SK-N-SH (cell line): Measurements from ENCODE around the gene MED29. TPM values are rescaled to one million over a fixed set of nuclear protein-coding genes. Genes with fewer than 3 reads are reported as not detected.

Experiments used
- CTCF ChIA-PET: fragments of 300-600, 350-600 bp; formaldehyde crosslinking; extraction: SDS; loops from one replicate; lab custom pipeline; 2021; lab: Yijun Ruan, JAX
- POLR2A ChIA-PET: fragments of 350-600 bp; sonication (Branson Sonifier 250); formaldehyde crosslinking; extraction: SDS; loops from one replicate; lab custom pipeline; 2020; ENCODE audit warnings: antibody characterized with exemption, inconsistent platforms; lab: Yijun Ruan, JAX
- DNase-seq: peaks from one replicate; pipeline ENCODE4 v3.0.0; 2012
- H2AFZ ChIP-seq: fragments of 200-600 bp; sonication (generic); 2 replicates; pipeline ENCODE4 v1.8.1; 2016; ENCODE audit warnings: antibody characterized with exemption, mild to moderate bottlenecking, low read depth
- H3F3A ChIP-seq: fragments of 200-600 bp; sonication (generic); replicated peaks from 2 replicates; pipeline ENCODE3; 2016; ENCODE audit warnings: antibody characterized with exemption, mild to moderate bottlenecking; ENCODE audit not compliant: insufficient read depth
- H3K27ac ChIP-seq, 2 experiments: fragments of 200-500 bp in 1 of 2; fragments of 200-600 bp in 1 of 2; sonication (Bioruptor generic) in 1 of 2; sonication (generic), shearing (Covaris generic) in 1 of 2; 2 replicates each; pipeline versions ENCODE4 v1.5.1 to v1.6.1; 2014 to 2016; ENCODE audit warnings: low read depth in 2 of 2, inconsistent platforms in 1 of 2, low read length in 1 of 2, mild to moderate bottlenecking in 1 of 2, mixed read lengths in 1 of 2
- H3K27me3 ChIP-seq: fragments of 200-600 bp; sonication (generic), shearing (Covaris generic); 2 replicates; pipeline ENCODE4 v1.6.1; 2016; ENCODE audit warnings: mixed run types; ENCODE audit not compliant: insufficient read depth
- H3K36me3 ChIP-seq, 2 experiments: fragments of 200-500 bp in 1 of 2; fragments of 200-600 bp in 1 of 2; sonication (Bioruptor generic) in 1 of 2; sonication (generic) in 1 of 2; replicated peaks in 1 of 2; 2 replicates each; pipeline versions ENCODE3 to v1.5.1; 2014 to 2016; ENCODE audit warnings: low read length in 1 of 2, mild to moderate bottlenecking in 1 of 2; ENCODE audit not compliant: insufficient read depth in 2 of 2, control insufficient read depth in 1 of 2
- H3K4me1 ChIP-seq, 2 experiments: fragments of 200-500 bp in 1 of 2; fragments of 200-600 bp in 1 of 2; sonication (Bioruptor generic) in 1 of 2; sonication (generic), shearing (Covaris generic) in 1 of 2; 2 replicates each; pipeline versions ENCODE4 v1.5.1 to v1.6.1; 2014 to 2016; ENCODE audit warnings: low read depth in 1 of 2, low read length in 1 of 2, mixed run types in 1 of 2; ENCODE audit not compliant: insufficient read depth in 2 of 2, control insufficient read depth in 1 of 2
- H3K4me2 ChIP-seq: fragments of 200-600 bp; sonication (generic), shearing (Covaris generic); 2 replicates; pipeline ENCODE4 v1.6.1; 2017; ENCODE audit warnings: mixed run types
- H3K4me3 ChIP-seq, 2 experiments: fragments of 200-500 bp in 1 of 2; fragments of 200-600 bp in 1 of 2; sonication (Bioruptor generic) in 1 of 2; sonication (generic), shearing (Covaris generic) in 1 of 2; 2 replicates each; pipeline versions ENCODE4 v1.5.1 to v1.8.1; 2014 to 2016; ENCODE audit warnings: low read depth in 2 of 2, inconsistent platforms in 1 of 2, low read length in 1 of 2, mild to moderate bottlenecking in 1 of 2, mixed read lengths in 1 of 2, moderate library complexity in 1 of 2
- H3K79me2 ChIP-seq: fragments of 200-600 bp; sonication (generic); 2 replicates; pipeline ENCODE4 v1.8.1; 2017; ENCODE audit warnings: mild to moderate bottlenecking; ENCODE audit not compliant: insufficient read depth
- H3K9ac ChIP-seq: fragments of 200-600 bp; sonication (generic); 2 replicates; pipeline ENCODE4 v1.6.1; 2017; ENCODE audit warnings: mixed run types
- H3K9me2 ChIP-seq: fragments of 200-600 bp; sonication (generic); 2 replicates; pipeline ENCODE4 v1.6.1; 2017; ENCODE audit warnings: mixed run types
- H3K9me3 ChIP-seq: fragments of 200-600 bp; sonication (generic); 2 replicates; pipeline ENCODE4 v1.6.1; 2017; ENCODE audit warnings: mixed run types, mild to moderate bottlenecking, moderate library complexity
- H4K20me1 ChIP-seq: fragments of 200-600 bp; sonication (generic); 2 replicates; pipeline ENCODE4 v1.6.1; 2017; ENCODE audit warnings: mild to moderate bottlenecking, mixed run types; ENCODE audit not compliant: insufficient read depth
- CHD2 ChIP-seq: fragments of 150-350 bp; IDR thresholded peaks from 2 replicates; pipeline ENCODE4 v1.6.1; 2018; ENCODE audit warnings: low read length; ENCODE audit not compliant: partially characterized antibody
- ELF1 ChIP-seq: IDR thresholded peaks from 2 replicates; pipeline ENCODE4 v1.4.0; 2012
- EP300 ChIP-seq, 2 experiments: IDR thresholded peaks; 2 replicates each; pipeline versions ENCODE4 v1.4.0 to v1.6.1; 2012; ENCODE audit warnings: borderline replicate concordance in 1 of 2, low read depth in 1 of 2, low read length in 1 of 2
- EZH2phosphoT487 ChIP-seq: fragments of 200-600 bp; sonication (generic); IDR thresholded peaks from 2 replicates; pipeline ENCODE4 v1.6.1; 2017; ENCODE audit warnings: low read depth, mixed run types, mild to moderate bottlenecking, antibody characterized with exemption, moderate library complexity, borderline replicate concordance
- FOSL2 ChIP-seq: IDR thresholded peaks from 2 replicates; pipeline ENCODE4 v1.4.0; 2012; ENCODE audit warnings: low read depth, mild to moderate bottlenecking, moderate library complexity, borderline replicate concordance
- FOXJ3 ChIP-seq: sonication (generic); formaldehyde crosslinking; IDR thresholded peaks from 2 replicates; pipeline ENCODE4 v1.5.1; 2020; ENCODE audit warnings: mild to moderate bottlenecking, missing genetic modification reagents
- FOXM1 ChIP-seq: IDR thresholded peaks from 2 replicates; pipeline ENCODE4 v1.4.0; 2012; ENCODE audit warnings: low read depth, mild to moderate bottlenecking
- JUND ChIP-seq: IDR thresholded peaks from 2 replicates; pipeline ENCODE4 v1.4.0; 2012
- MEF2A ChIP-seq: IDR thresholded peaks from 2 replicates; pipeline ENCODE4 v1.4.0; 2012; ENCODE audit warnings: low read depth, borderline replicate concordance
- MXI1 ChIP-seq: IDR thresholded peaks from 2 replicates; pipeline ENCODE4 v1.6.1; 2012; ENCODE audit warnings: mild to moderate bottlenecking, low read depth, low read length, improper control_type of control experiment
- NRF1 ChIP-seq: IDR thresholded peaks from 2 replicates; pipeline ENCODE4 v1.6.1; 2012; ENCODE audit warnings: low read depth, mild to moderate bottlenecking, low read length
- RAD21 ChIP-seq: IDR thresholded peaks from 2 replicates; pipeline ENCODE4 v1.6.1; 2012; ENCODE audit warnings: mild to moderate bottlenecking, low read length
- RCOR1 ChIP-seq: fragments of 150-350 bp; IDR thresholded peaks from 2 replicates; pipeline ENCODE4 v1.6.1; 2017; ENCODE audit warnings: antibody characterized with exemption, low read length
- SMC3 ChIP-seq: IDR thresholded peaks from 2 replicates; pipeline ENCODE4 v1.6.1; 2012; ENCODE audit warnings: low read depth, low read length, improper control_type of control experiment
- TAF1 ChIP-seq: IDR thresholded peaks from 2 replicates; pipeline ENCODE4 v1.6.1; 2012; ENCODE audit warnings: low read depth, mild to moderate bottlenecking, low read length, moderate library complexity, borderline replicate concordance
- TCF12 ChIP-seq: IDR thresholded peaks from 2 replicates; pipeline ENCODE4 v1.4.0; 2012
- TEAD4 ChIP-seq: IDR thresholded peaks from 2 replicates; pipeline ENCODE4 v1.4.0; 2012; ENCODE audit warnings: mild to moderate bottlenecking, borderline replicate concordance; ENCODE audit not compliant: insufficient read depth
- WGBS: methylation state at CpG from one replicate; pipeline ENCODE4 v1.1.6; 2017; ENCODE audit warnings: low lambda C conversion rate; 5-methylcytosine and 5-hydroxymethylcytosine counted together
- polyA plus RNA-seq, 3 experiments: library from polyadenylated mRNA; depleted of rRNA; stranded (reverse); fragments of >200 nt; gene quantifications; 2 replicates each; pipeline ENCODE4 v1.2.3, GENCODE V29; 2012
- TF ChIP-seq, protein P1 (sequence below): IDR thresholded peaks from 2 replicates; pipeline ENCODE4 v1.4.0; 2012; ENCODE audit warnings: low read depth, borderline replicate concordance
- TF ChIP-seq, protein P2 (sequence below): fragments of 200-600 bp; sonication (generic); IDR thresholded peaks from 2 replicates; pipeline ENCODE4 v1.6.1; 2017; ENCODE audit warnings: antibody characterized with exemption, mild to moderate bottlenecking, moderate library complexity
- TF ChIP-seq, protein P3 (sequence below): fragments of 150-350 bp; IDR thresholded peaks from 2 replicates; pipeline ENCODE4 v1.6.1; 2017; ENCODE audit warnings: antibody characterized with exemption, low read length, low read depth, borderline replicate concordance
- TF ChIP-seq, protein P4 (sequence below): IDR thresholded peaks from 2 replicates; pipeline ENCODE4 v1.4.0; 2012; ENCODE audit warnings: low read depth, borderline replicate concordance

Gene MED29
- polyA plus RNA-seq, 1 of the 3 experiments (the other 2 are of a cell fraction) = 32.0 TPM

DNA sequence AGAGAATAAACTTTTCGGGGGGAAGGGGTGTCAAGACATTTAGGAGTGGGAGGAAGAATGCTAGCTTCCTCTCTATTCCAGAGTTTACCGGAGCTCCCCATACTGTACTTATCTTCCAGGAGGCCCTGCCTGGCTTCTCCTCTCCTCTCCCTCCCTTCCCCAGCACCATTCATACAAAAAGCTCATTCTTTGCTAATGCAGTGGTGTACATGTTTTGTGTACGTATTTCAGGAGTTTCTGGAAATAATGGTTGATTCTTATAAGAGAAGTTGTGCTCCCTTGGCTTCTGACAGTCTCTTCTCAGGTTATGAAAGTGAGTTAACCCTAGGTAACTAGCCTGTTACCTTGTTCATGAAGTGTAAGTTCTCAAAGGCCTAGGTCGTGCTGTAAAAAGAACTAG, 41.9 kb upstream of the MED29 start:
- no peak overlapping the region for H3K4me2 ChIP-seq
- H3K9me3 ChIP-seq = no peaks in the 10 kb centered on the region
- H3K36me3 ChIP-seq = peaks cover 46 to 59% of the 10 kb centered on the region in 2 experiments
- H3K79me2 ChIP-seq = peaks cover 87% of the 10 kb centered on the region
- no peak for DNase-seq
- H3K9me2 ChIP-seq = no peaks in the 10 kb centered on the region
- H3K27ac ChIP-seq = no peak overlapping the region
- peaks cover 0 to 2% of the 10 kb centered on the region in 2 experiments; a peak in 2 of 4 replicates for H3K4me1 ChIP-seq
- TF ChIP-seq RAD21 (no peak), EZH2phosphoT487 (no peak), TCF12 (no peak), EP300 (IDR thresholded peaks at IDR 0.05; ENCODE audit: borderline replicate concordance in 1 of 2, low read depth in 1 of 2, low read length in 1 of 2) (no peak), FOSL2 (no peak), MXI1 (no peak), TAF1 (no peak), SMC3 (no peak)
- TF ChIP-seq, protein P1, sequence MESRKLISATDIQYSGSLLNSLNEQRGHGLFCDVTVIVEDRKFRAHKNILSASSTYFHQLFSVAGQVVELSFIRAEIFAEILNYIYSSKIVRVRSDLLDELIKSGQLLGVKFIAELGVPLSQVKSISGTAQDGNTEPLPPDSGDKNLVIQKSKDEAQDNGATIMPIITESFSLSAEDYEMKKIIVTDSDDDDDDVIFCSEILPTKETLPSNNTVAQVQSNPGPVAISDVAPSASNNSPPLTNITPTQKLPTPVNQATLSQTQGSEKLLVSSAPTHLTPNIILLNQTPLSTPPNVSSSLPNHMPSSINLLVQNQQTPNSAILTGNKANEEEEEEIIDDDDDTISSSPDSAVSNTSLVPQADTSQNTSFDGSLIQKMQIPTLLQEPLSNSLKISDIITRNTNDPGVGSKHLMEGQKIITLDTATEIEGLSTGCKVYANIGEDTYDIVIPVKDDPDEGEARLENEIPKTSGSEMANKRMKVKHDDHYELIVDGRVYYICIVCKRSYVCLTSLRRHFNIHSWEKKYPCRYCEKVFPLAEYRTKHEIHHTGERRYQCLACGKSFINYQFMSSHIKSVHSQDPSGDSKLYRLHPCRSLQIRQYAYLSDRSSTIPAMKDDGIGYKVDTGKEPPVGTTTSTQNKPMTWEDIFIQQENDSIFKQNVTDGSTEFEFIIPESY = no peak
- TF ChIP-seq, protein P2, sequence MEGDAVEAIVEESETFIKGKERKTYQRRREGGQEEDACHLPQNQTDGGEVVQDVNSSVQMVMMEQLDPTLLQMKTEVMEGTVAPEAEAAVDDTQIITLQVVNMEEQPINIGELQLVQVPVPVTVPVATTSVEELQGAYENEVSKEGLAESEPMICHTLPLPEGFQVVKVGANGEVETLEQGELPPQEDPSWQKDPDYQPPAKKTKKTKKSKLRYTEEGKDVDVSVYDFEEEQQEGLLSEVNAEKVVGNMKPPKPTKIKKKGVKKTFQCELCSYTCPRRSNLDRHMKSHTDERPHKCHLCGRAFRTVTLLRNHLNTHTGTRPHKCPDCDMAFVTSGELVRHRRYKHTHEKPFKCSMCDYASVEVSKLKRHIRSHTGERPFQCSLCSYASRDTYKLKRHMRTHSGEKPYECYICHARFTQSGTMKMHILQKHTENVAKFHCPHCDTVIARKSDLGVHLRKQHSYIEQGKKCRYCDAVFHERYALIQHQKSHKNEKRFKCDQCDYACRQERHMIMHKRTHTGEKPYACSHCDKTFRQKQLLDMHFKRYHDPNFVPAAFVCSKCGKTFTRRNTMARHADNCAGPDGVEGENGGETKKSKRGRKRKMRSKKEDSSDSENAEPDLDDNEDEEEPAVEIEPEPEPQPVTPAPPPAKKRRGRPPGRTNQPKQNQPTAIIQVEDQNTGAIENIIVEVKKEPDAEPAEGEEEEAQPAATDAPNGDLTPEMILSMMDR = no peak
- TF ChIP-seq, protein P3, sequence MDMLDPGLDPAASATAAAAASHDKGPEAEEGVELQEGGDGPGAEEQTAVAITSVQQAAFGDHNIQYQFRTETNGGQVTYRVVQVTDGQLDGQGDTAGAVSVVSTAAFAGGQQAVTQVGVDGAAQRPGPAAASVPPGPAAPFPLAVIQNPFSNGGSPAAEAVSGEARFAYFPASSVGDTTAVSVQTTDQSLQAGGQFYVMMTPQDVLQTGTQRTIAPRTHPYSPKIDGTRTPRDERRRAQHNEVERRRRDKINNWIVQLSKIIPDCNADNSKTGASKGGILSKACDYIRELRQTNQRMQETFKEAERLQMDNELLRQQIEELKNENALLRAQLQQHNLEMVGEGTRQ = no peak
- TF ChIP-seq, all 33 proteins: peak for 0
- Histone ChIP-seq H3K9ac (no peak overlapping the region), H4K20me1 (peaks cover 58% of the 10 kb centered on the region), H2AFZ (no peak overlapping the region), H3F3A (peaks cover 4% of the 10 kb centered on the region), H3K4me3 (no peak overlapping the region), H3K27me3 (no peaks in the 10 kb centered on the region)
- CTCF ChIA-PET = interaction anchor here (1.6 kb wide), 1 partner anchor 13 kb away, joined by 4 read pairs; no protein-coding TSS in a partner anchor
- WGBS = 92% methylated on average over 4 of the region's 4 CpGs
- POLR2A ChIA-PET = no interaction called here

DNA sequence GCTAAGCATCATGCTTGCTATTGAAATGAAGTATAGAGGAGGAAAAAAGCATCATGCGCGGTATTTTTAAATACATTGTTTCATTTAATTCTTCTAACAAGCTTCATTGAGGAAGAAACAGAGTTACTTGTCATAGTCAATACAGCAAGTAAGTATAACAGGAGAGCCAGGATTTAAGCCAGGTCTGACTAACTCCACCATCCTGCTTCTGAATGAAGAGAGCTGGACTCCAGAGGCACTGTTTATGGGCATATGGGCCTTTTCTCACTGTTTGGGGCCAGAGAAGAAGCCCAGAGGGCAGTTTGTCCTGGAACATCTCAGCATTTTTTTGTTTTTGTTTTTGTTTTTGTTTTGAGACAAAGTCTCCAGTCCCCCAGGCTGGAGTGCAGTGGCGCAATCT, 41.0 kb upstream of the MED29 start:
- no peak overlapping the region for H3K27ac ChIP-seq
- TF ChIP-seq JUND (no peak), TCF12 (no peak), EZH2phosphoT487 (no peak), RCOR1 (no peak), SMC3 (no peak), FOXM1 (no peak), TEAD4 (no peak), ELF1 (no peak), MEF2A (no peak), CHD2 (no peak), TAF1 (no peak), NRF1 (no peak), FOXJ3 (CRISPR knock-in tag) (no peak)
- TF ChIP-seq, protein P3 = no peak
- TF ChIP-seq, protein P4, sequence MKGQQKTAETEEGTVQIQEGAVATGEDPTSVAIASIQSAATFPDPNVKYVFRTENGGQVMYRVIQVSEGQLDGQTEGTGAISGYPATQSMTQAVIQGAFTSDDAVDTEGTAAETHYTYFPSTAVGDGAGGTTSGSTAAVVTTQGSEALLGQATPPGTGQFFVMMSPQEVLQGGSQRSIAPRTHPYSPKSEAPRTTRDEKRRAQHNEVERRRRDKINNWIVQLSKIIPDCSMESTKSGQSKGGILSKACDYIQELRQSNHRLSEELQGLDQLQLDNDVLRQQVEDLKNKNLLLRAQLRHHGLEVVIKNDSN = no peak
- TF ChIP-seq, all 33 proteins: peak for 0
- H3F3A ChIP-seq = peaks cover 4% of the 10 kb centered on the region
- DNase-seq = no peak
- peaks cover 52 to 58% of the 10 kb centered on the region in 2 experiments for H3K36me3 ChIP-seq
- ChIA-PET CTCF (interaction anchor here (0.6 to 1.6 kb wide), 4 partner anchors 9 to 228 kb away, joined by 3 to 4 read pairs (median 4); no protein-coding TSS in a partner anchor), POLR2A (interaction anchor here (1.5 kb wide), 1 partner anchor 9 kb away, joined by 3 read pairs; no protein-coding TSS in a partner anchor)
- H3K4me3 ChIP-seq = no peak overlapping the region
- peaks cover 0 to 2% of the 10 kb centered on the region in 2 experiments; a peak in 2 of 4 replicates for H3K4me1 ChIP-seq
- H3K9me2 ChIP-seq = no peaks in the 10 kb centered on the region
- 97% methylated on average over 3 of the region's 3 CpGs for WGBS
- peaks cover 50% of the 10 kb centered on the region for H4K20me1 ChIP-seq
- H3K79me2 ChIP-seq = peaks cover 84% of the 10 kb centered on the region
- no peak overlapping the region for H2AFZ ChIP-seq
- H3K9ac ChIP-seq = no peak overlapping the region
- no peak overlapping the region for H3K4me2 ChIP-seq
- no peaks in the 10 kb centered on the region for H3K9me3 ChIP-seq
- no peaks in the 10 kb centered on the region for H3K27me3 ChIP-seq
